Peyer's patch (tissue), 4 donors: ENCODE measurements around the gene OBSCN. TPM values are rescaled to one million over a fixed set of nuclear protein-coding genes. Genes with fewer than 3 reads are reported as not detected.
A peak's percentile ranks its signal among the peaks of the same experiment; 100 is the strongest.

Experiments used
- DNase-seq, 3 donors: peaks; one replicate each; pipeline ENCODE4 v3.0.0-alpha.2; 2017 to 2019
- H3K27ac ChIP-seq, 4 donors: fragments of 200-600 bp; sonication (generic); one replicate each; pipeline ENCODE4 v1.5.1; 2016 to 2019
- H3K27me3 ChIP-seq, 2 donors: fragments of 200-600 bp; sonication (generic); one replicate each; pipeline ENCODE4 v1.5.1; 2019
- H3K36me3 ChIP-seq, 3 donors: fragments of 200-600 bp; sonication (generic); one replicate each; pipeline ENCODE4 v1.5.1; 2016 to 2019
- H3K4me1 ChIP-seq, 4 donors: fragments of 200-600 bp; sonication (generic); one replicate each; pipeline ENCODE4 v1.5.1; 2016 to 2019
- H3K4me3 ChIP-seq, 4 donors: fragments of 200-600 bp; sonication (generic); 1 replicate in 3 of 4; 2 replicates in 1 of 4; pipeline ENCODE4 v1.5.1; 2016 to 2019; ENCODE audit warnings: mild to moderate bottlenecking in 1 of 4
- H3K9me3 ChIP-seq, 4 donors: fragments of 200-600 bp; sonication (generic); one replicate each; pipeline ENCODE4 v1.5.1; 2016 to 2019; ENCODE audit warnings: mild to moderate bottlenecking in 1 of 4
- POLR2A ChIP-seq, 2 donors: fragments of 450-650 bp; IDR thresholded peaks; one replicate each; pipeline ENCODE4 v1.5.1; 2017; ENCODE audit warnings: antibody characterized with exemption in 2 of 2, mild to moderate bottlenecking in 2 of 2, moderate library complexity in 2 of 2
- total RNA-seq, 4 donors: library from RNA; depleted of rRNA; stranded (reverse); fragments of >200 nt; gene quantifications; one replicate each; pipeline ENCODE4 v1.1.0, GENCODE V29; 2016
- TF ChIP-seq, protein P1 (sequence below), 6 experiments: fragments of 450-650 bp in 4 of 6; fragments of 200-600 bp in 2 of 6; sonication (generic) in 1 of 6; IDR thresholded peaks; one replicate each; pipeline ENCODE4 v1.5.1; 2017 to 2019; ENCODE audit warnings: antibody characterized with exemption in 6 of 6, mild to moderate bottlenecking in 3 of 6, moderate library complexity in 1 of 6

OBSCN gene
- total RNA-seq, 4 donors from 2014 or later: 5.8 to 136 (median 34.4) TPM

DNA sequence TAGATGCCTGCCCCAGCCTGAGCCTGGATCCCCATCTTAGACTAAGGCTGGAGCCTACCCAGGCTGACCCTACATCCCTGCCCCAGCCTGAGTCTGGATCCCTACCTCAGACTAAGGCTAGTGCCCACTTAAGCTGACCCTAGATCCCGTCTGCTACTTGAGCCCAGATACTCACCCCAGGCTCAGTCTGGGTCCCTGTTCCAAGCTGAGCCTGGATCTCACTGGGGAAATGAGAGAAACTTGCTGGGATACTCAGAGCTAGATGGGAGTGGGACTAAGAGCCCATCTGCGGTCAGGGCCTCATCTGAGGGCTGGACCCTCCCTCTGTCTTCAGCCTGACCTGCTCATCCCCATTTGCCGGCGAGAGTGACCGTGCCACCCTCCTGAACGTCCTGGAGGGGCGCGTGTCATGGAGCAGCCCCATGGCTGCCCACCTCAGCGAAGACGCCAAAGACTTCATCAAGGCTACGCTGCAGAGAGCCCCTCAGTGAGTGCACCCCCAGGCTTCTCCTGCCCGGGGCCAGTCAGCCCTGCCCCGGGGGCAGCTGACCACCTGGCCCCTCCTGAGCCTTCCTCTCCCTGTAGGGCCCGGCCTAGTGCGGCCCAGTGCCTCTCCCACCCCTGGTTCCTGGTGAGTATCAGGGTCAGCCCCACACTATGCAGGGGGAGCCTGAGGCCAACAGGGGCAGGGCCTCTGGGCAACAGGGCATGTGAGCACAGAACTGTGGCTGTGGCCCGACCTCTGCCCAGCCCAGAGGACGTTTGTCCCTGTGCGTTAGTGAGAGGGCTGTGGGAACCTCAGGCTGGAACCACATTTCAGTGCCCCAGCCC lies 162.0 kb downstream of the OBSCN start:
- peak in 1 of 3 donors; percentile 30 for DNase-seq
- Histone ChIP-seq H3K36me3 (no peaks in the 10 kb centered on the region), H3K27ac (no peak overlapping the region), H3K9me3 (no peaks in the 10 kb centered on the region), H3K4me1 (peaks cover 0 to 6% (median 0%) of the 10 kb centered on the region in 4 donors), H3K4me3 (no peak overlapping the region), H3K27me3 (no peaks in the 10 kb centered on the region)
- TF ChIP-seq, protein P1, sequence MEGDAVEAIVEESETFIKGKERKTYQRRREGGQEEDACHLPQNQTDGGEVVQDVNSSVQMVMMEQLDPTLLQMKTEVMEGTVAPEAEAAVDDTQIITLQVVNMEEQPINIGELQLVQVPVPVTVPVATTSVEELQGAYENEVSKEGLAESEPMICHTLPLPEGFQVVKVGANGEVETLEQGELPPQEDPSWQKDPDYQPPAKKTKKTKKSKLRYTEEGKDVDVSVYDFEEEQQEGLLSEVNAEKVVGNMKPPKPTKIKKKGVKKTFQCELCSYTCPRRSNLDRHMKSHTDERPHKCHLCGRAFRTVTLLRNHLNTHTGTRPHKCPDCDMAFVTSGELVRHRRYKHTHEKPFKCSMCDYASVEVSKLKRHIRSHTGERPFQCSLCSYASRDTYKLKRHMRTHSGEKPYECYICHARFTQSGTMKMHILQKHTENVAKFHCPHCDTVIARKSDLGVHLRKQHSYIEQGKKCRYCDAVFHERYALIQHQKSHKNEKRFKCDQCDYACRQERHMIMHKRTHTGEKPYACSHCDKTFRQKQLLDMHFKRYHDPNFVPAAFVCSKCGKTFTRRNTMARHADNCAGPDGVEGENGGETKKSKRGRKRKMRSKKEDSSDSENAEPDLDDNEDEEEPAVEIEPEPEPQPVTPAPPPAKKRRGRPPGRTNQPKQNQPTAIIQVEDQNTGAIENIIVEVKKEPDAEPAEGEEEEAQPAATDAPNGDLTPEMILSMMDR (IDR thresholded peaks at IDR 0.05): no peak
- TF ChIP-seq POLR2A (IDR thresholded peaks at IDR 0.05): no peak

DNA sequence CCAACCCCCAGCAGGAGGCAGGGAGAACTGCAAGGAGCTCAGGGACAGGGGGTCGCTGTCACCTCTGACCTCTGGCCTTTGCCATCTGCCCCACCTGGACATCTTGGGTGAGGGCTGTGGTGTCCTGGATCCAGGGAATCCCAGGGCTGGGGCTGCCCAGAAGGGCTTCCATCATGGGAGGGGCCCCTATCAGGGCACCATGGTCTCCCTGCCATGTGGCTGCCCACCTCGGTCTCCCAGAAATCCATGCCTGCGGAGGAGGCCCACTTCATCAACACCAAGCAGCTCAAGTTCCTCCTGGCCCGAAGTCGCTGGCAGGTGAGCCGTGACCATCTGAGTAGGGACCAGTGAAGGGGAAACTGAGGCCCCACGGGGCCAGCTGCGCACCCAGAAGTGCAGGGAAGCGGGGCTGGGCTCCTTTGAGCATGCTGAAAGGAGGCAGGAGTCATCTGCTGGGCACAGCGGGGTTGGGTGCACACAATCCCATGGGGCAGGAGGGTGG lies 162.6 kb downstream of the OBSCN start:
- DNase-seq: peak in 1 of 3 donors; percentile 37
- H3K36me3 ChIP-seq: no peaks in the 10 kb centered on the region

DNA sequence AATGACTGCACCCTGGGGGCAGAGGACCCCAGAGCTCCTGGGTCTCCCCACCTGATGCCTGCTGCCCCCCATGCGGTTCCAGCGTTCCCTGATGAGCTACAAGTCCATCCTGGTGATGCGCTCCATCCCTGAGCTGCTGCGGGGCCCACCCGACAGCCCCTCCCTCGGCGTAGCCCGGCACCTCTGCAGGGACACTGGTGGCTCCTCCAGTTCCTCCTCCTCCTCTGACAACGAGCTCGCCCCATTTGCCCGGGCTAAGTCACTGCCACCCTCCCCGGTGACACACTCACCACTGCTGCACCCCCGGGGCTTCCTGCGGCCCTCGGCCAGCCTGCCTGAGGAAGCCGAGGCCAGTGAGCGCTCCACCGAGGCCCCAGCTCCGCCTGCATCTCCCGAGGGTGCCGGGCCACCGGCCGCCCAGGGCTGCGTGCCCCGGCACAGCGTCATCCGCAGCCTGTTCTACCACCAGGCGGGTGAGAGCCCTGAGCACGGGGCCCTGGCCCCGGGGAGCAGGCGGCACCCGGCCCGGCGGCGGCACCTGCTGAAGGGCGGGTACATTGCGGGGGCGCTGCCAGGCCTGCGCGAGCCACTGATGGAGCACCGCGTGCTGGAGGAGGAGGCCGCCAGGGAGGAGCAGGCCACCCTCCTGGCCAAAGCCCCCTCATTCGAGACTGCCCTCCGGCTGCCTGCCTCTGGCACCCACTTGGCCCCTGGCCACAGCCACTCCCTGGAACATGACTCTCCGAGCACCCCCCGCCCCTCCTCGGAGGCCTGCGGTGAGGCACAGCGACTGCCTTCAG lies 163.3 kb downstream of the OBSCN start:
- no peaks in the 10 kb centered on the region for H3K27me3 ChIP-seq
- peaks cover 0 to 6% (median 0%) of the 10 kb centered on the region in 4 donors for H3K4me1 ChIP-seq
- H3K9me3 ChIP-seq: no peaks in the 10 kb centered on the region
- DNase-seq: peak in 1 of 3 donors; percentile 53
- H3K4me3 ChIP-seq: no peak overlapping the region
- H3K36me3 ChIP-seq: no peaks in the 10 kb centered on the region
- no peak overlapping the region for H3K27ac ChIP-seq
- no peak for TF ChIP-seq POLR2A (IDR thresholded peaks at IDR 0.05)
- TF ChIP-seq, protein P1 (IDR thresholded peaks at IDR 0.05): no peak

More for the DNA sequence above, 162.6 kb downstream of the OBSCN start:
- TF ChIP-seq, protein P1 (IDR thresholded peaks at IDR 0.05): no peak
- no peak for TF ChIP-seq POLR2A (IDR thresholded peaks at IDR 0.05)
- H3K9me3 ChIP-seq: no peaks in the 10 kb centered on the region
- H3K4me1 ChIP-seq: peaks cover 0 to 6% (median 0%) of the 10 kb centered on the region in 4 donors
- H3K27ac ChIP-seq: no peak overlapping the region
- no peaks in the 10 kb centered on the region for H3K27me3 ChIP-seq
- no peak overlapping the region for H3K4me3 ChIP-seq

DNA sequence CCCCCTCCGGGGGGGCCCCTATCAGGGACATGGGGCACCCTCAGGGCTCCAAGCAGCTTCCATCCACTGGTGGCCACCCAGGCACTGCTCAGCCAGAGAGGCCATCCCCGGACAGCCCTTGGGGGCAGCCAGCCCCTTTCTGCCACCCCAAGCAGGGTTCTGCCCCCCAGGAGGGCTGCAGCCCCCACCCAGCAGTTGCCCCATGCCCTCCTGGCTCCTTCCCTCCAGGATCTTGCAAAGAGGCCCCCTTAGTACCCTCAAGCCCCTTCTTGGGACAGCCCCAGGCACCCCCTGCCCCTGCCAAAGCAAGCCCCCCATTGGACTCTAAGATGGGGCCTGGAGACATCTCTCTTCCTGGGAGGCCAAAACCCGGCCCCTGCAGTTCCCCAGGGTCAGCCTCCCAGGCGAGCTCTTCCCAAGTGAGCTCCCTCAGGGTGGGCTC lies 163.9 kb downstream of the OBSCN start:
- TF ChIP-seq, protein P1 (IDR thresholded peaks at IDR 0.05): no peak
- TF ChIP-seq POLR2A (IDR thresholded peaks at IDR 0.05): no peak
- Histone ChIP-seq H3K27me3 (no peaks in the 10 kb centered on the region), H3K4me1 (peaks cover 0 to 6% (median 0%) of the 10 kb centered on the region in 4 donors), H3K9me3 (no peaks in the 10 kb centered on the region), H3K36me3 (no peaks in the 10 kb centered on the region), H3K4me3 (no peak overlapping the region), H3K27ac (no peak overlapping the region)
- no peak for DNase-seq

DNA sequence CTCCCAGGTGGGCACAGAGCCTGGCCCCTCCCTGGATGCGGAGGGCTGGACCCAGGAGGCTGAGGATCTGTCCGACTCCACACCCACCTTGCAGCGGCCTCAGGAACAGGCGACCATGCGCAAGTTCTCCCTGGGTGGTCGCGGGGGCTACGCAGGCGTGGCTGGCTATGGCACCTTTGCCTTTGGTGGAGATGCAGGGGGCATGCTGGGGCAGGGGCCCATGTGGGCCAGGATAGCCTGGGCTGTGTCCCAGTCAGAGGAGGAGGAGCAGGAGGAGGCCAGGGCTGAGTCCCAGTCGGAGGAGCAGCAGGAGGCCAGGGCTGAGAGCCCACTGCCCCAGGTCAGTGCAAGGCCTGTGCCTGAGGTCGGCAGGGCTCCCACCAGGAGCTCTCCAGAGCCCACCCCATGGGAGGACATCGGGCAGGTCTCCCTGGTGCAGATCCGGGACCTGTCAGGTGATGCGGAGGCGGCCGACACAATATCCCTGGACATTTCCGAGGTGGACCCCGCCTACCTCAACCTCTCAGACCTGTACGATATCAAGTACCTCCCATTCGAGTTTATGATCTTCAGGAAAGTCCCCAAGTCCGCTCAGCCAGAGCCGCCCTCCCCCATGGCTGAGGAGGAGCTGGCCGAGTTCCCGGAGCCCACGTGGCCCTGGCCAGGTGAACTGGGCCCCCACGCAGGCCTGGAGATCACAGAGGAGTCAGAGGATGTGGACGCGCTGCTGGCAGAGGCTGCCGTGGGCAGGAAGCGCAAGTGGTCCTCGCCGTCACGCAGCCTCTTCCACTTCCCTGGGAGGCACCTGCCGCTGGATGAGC lies 164.5 kb downstream of the OBSCN start:
- DNase-seq: peak in 1 of 3 donors; percentile 65
- Histone ChIP-seq H3K27me3 (no peaks in the 10 kb centered on the region), H3K4me3 (no peak overlapping the region), H3K9me3 (no peaks in the 10 kb centered on the region), H3K4me1 (peaks cover 0 to 6% (median 0%) of the 10 kb centered on the region in 4 donors), H3K36me3 (no peaks in the 10 kb centered on the region), H3K27ac (no peak overlapping the region)
- TF ChIP-seq, protein P1 (IDR thresholded peaks at IDR 0.05): no peak
- TF ChIP-seq POLR2A (IDR thresholded peaks at IDR 0.05): no peak
